C4-2B (cell line): Measurements from ENCODE around the gene MTF2.

ENCODE experiments used
- ZFX ChIP-seq: fragments of 450-650 bp; IDR thresholded peaks from 2 replicates; pipeline ENCODE4 v1.6.1; 2017
- TF ChIP-seq, protein P1 (sequence below): fragments of 450-650 bp; conservative IDR thresholded peaks from 2 replicates; pipeline ENCODE4 v1.5.1; 2017; ENCODE audit warnings: mild to moderate bottlenecking

GRCh38 chr1:93081716-93082115 is 2.6 kb downstream of the MTF2 start:
- TF ChIP-seq, protein P1, sequence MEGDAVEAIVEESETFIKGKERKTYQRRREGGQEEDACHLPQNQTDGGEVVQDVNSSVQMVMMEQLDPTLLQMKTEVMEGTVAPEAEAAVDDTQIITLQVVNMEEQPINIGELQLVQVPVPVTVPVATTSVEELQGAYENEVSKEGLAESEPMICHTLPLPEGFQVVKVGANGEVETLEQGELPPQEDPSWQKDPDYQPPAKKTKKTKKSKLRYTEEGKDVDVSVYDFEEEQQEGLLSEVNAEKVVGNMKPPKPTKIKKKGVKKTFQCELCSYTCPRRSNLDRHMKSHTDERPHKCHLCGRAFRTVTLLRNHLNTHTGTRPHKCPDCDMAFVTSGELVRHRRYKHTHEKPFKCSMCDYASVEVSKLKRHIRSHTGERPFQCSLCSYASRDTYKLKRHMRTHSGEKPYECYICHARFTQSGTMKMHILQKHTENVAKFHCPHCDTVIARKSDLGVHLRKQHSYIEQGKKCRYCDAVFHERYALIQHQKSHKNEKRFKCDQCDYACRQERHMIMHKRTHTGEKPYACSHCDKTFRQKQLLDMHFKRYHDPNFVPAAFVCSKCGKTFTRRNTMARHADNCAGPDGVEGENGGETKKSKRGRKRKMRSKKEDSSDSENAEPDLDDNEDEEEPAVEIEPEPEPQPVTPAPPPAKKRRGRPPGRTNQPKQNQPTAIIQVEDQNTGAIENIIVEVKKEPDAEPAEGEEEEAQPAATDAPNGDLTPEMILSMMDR, result no peak
- no peak for TF ChIP-seq ZFX
